ENCODE data around the gene GDF10.

Gene GDF10

GRCh38 chr10:47276576-47277351 lies 23.2 kb upstream of the GDF10 start:
- Histone ChIP-seq H3K27ac (ENCODE audit: low read depth, low read length) (no peak overlapping the region), H3K79me2 (ENCODE audit: control insufficient read depth, insufficient read depth, low read length, poor library complexity) (no peaks in the 10 kb centered on the region), H3K9me3 (ENCODE audit: insufficient read depth, low read depth, low read length) (no peaks in the 10 kb centered on the region), H2AK5ac (ENCODE audit: low read length) (no peak overlapping the region), H2BK5ac (ENCODE audit: low read depth, low read length, poor library complexity) (no peak overlapping the region), H3K4me1 (ENCODE audit: control insufficient read depth in 1 of 2, insufficient read depth in 2 of 2, low read length in 2 of 2) (no peaks in the 10 kb centered on the region), H4K12ac (ENCODE audit: low read depth, low read length) (no peak overlapping the region), H3K14ac (ENCODE audit: low read length) (no peak overlapping the region), H3K4me2 (ENCODE audit: low read length) (no peak overlapping the region), H3K79me1 (ENCODE audit: low read length) (no peaks in the 10 kb centered on the region), H3K18ac (ENCODE audit: low read length) (no peak overlapping the region), H2BK12ac (ENCODE audit: low read length) (no peak overlapping the region), H3K36me3 (ENCODE audit: control insufficient read depth in 1 of 2, insufficient read depth in 2 of 2, low read length in 2 of 2) (no peaks in the 10 kb centered on the region), H2AFZ (ENCODE audit: insufficient read depth, low read length, poor library complexity) (no peak overlapping the region), H3K4me3 (ENCODE audit: low read depth, low read length) (no peak overlapping the region), H4K8ac (ENCODE audit: low read depth, low read length) (no peak overlapping the region), H3K23ac (ENCODE audit: low read length) (no peak overlapping the region), H3K27me3 (ENCODE audit: insufficient read depth, low read length) (no peaks in the 10 kb centered on the region), H2BK120ac (ENCODE audit: insufficient read depth, low read length, poor library complexity) (no peak overlapping the region), H3K4ac (ENCODE audit: low read depth, low read length) (no peak overlapping the region), H4K91ac (ENCODE audit: low read depth, low read length) (no peak overlapping the region), H3K9ac (ENCODE audit: low read length) (no peak overlapping the region)
- no peak for DNase-seq
- whole genome bisulfite sequencing (ENCODE audit: extremely low coverage, insufficient coverage, insufficient read length): no CpG with 5 or more reads among the region's 11 CpGs

GRCh38 chr10:47277352-47278151 lies 22.4 kb upstream of the GDF10 start:
- Histone ChIP-seq H3K18ac (ENCODE audit: low read length) (no peak overlapping the region), H3K9me3 (ENCODE audit: insufficient read depth, low read depth, low read length) (no peaks in the 10 kb centered on the region), H3K4me1 (ENCODE audit: control insufficient read depth in 1 of 2, insufficient read depth in 2 of 2, low read length in 2 of 2) (no peaks in the 10 kb centered on the region), H3K4me3 (ENCODE audit: low read depth, low read length) (no peak overlapping the region), H3K4ac (ENCODE audit: low read depth, low read length) (no peak overlapping the region), H3K23ac (ENCODE audit: low read length) (no peak overlapping the region), H2BK120ac (ENCODE audit: insufficient read depth, low read length, poor library complexity) (no peak overlapping the region), H2BK12ac (ENCODE audit: low read length) (no peak overlapping the region), H2AFZ (ENCODE audit: insufficient read depth, low read length, poor library complexity) (no peak overlapping the region), H4K8ac (ENCODE audit: low read depth, low read length) (no peak overlapping the region), H2BK5ac (ENCODE audit: low read depth, low read length, poor library complexity) (no peak overlapping the region), H3K79me1 (ENCODE audit: low read length) (no peaks in the 10 kb centered on the region), H3K79me2 (ENCODE audit: control insufficient read depth, insufficient read depth, low read length, poor library complexity) (no peaks in the 10 kb centered on the region), H2AK5ac (ENCODE audit: low read length) (no peak overlapping the region), H3K27me3 (ENCODE audit: insufficient read depth, low read length) (no peaks in the 10 kb centered on the region), H3K14ac (ENCODE audit: low read length) (no peak overlapping the region), H4K12ac (ENCODE audit: low read depth, low read length) (no peak overlapping the region), H3K4me2 (ENCODE audit: low read length) (no peak overlapping the region), H3K9ac (ENCODE audit: low read length) (no peak overlapping the region), H3K36me3 (ENCODE audit: control insufficient read depth in 1 of 2, insufficient read depth in 2 of 2, low read length in 2 of 2) (no peaks in the 10 kb centered on the region), H4K91ac (ENCODE audit: low read depth, low read length) (no peak overlapping the region), H3K27ac (ENCODE audit: low read depth, low read length) (no peak overlapping the region)
- WGBS (ENCODE audit: extremely low coverage, insufficient coverage, insufficient read length): no CpG with 5 or more reads among the region's 7 CpGs
- DNase-seq: no peak

- H2AFZ ChIP-seq (ENCODE audit: insufficient read depth, low read length, poor library complexity): no peak overlapping the region
- WGBS (ENCODE audit: extremely low coverage, insufficient coverage, insufficient read length): no CpG with 5 or more reads among the region's 15 CpGs
- H3K4me2 ChIP-seq (ENCODE audit: low read length): no peak overlapping the region
- H2BK12ac ChIP-seq (ENCODE audit: low read length): no peak overlapping the region
- H2BK5ac ChIP-seq (ENCODE audit: low read depth, low read length, poor library complexity): no peak overlapping the region
- H2AK5ac ChIP-seq (ENCODE audit: low read length): no peak overlapping the region
- no peak overlapping the region for H3K27ac ChIP-seq (ENCODE audit: low read depth, low read length)
- no peak for DNase-seq
- no peak overlapping the region for H4K91ac ChIP-seq (ENCODE audit: low read depth, low read length)
- no peak overlapping the region for H2BK120ac ChIP-seq (ENCODE audit: insufficient read depth, low read length, poor library complexity)
- no peaks in the 10 kb centered on the region for H3K79me2 ChIP-seq (ENCODE audit: control insufficient read depth, insufficient read depth, low read length, poor library complexity)
- H3K4me3 ChIP-seq (ENCODE audit: low read depth, low read length): no peak overlapping the region
- H3K4me1 ChIP-seq (ENCODE audit: control insufficient read depth in 1 of 2, insufficient read depth in 2 of 2, low read length in 2 of 2): no peaks in the 10 kb centered on the region
- H4K12ac ChIP-seq (ENCODE audit: low read depth, low read length): no peak overlapping the region
- no peak overlapping the region for H4K8ac ChIP-seq (ENCODE audit: low read depth, low read length)
- H3K9ac ChIP-seq (ENCODE audit: low read length): no peak overlapping the region
- H3K23ac ChIP-seq (ENCODE audit: low read length): no peak overlapping the region
- no peak overlapping the region for H3K14ac ChIP-seq (ENCODE audit: low read length)
- no peaks in the 10 kb centered on the region for H3K36me3 ChIP-seq (ENCODE audit: control insufficient read depth in 1 of 2, insufficient read depth in 2 of 2, low read length in 2 of 2)
- no peaks in the 10 kb centered on the region for H3K9me3 ChIP-seq (ENCODE audit: insufficient read depth, low read depth, low read length)
- H3K79me1 ChIP-seq (ENCODE audit: low read length): no peaks in the 10 kb centered on the region
- no peak overlapping the region for H3K4ac ChIP-seq (ENCODE audit: low read depth, low read length)
- H3K18ac ChIP-seq (ENCODE audit: low read length): no peak overlapping the region
- no peaks in the 10 kb centered on the region for H3K27me3 ChIP-seq (ENCODE audit: insufficient read depth, low read length)
Observed at GRCh38 chr10:47278152-47278473, 21.9 kb upstream of the GDF10 start.

GRCh38 chr10:47278720-47279119 lies 21.3 kb upstream of the GDF10 start:
- Histone ChIP-seq H3K18ac (ENCODE audit: low read length) (no peak overlapping the region), H3K4ac (ENCODE audit: low read depth, low read length) (no peak overlapping the region), H2BK12ac (ENCODE audit: low read length) (no peak overlapping the region), H4K12ac (ENCODE audit: low read depth, low read length) (no peak overlapping the region), H3K4me2 (ENCODE audit: low read length) (no peak overlapping the region), H2BK5ac (ENCODE audit: low read depth, low read length, poor library complexity) (no peak overlapping the region), H3K23ac (ENCODE audit: low read length) (no peak overlapping the region), H3K79me2 (ENCODE audit: control insufficient read depth, insufficient read depth, low read length, poor library complexity) (no peaks in the 10 kb centered on the region), H4K91ac (ENCODE audit: low read depth, low read length) (no peak overlapping the region), H3K9me3 (ENCODE audit: insufficient read depth, low read depth, low read length) (no peaks in the 10 kb centered on the region), H3K79me1 (ENCODE audit: low read length) (no peaks in the 10 kb centered on the region), H3K4me1 (ENCODE audit: control insufficient read depth in 1 of 2, insufficient read depth in 2 of 2, low read length in 2 of 2) (no peaks in the 10 kb centered on the region), H3K36me3 (ENCODE audit: control insufficient read depth in 1 of 2, insufficient read depth in 2 of 2, low read length in 2 of 2) (no peaks in the 10 kb centered on the region), H3K27me3 (ENCODE audit: insufficient read depth, low read length) (no peaks in the 10 kb centered on the region), H2BK120ac (ENCODE audit: insufficient read depth, low read length, poor library complexity) (no peak overlapping the region), H3K14ac (ENCODE audit: low read length) (no peak overlapping the region), H3K9ac (ENCODE audit: low read length) (no peak overlapping the region), H3K4me3 (ENCODE audit: low read depth, low read length) (no peak overlapping the region), H4K8ac (ENCODE audit: low read depth, low read length) (no peak overlapping the region), H2AFZ (ENCODE audit: insufficient read depth, low read length, poor library complexity) (no peak overlapping the region), H2AK5ac (ENCODE audit: low read length) (no peak overlapping the region), H3K27ac (ENCODE audit: low read depth, low read length) (no peak overlapping the region)
- WGBS (ENCODE audit: extremely low coverage, insufficient coverage, insufficient read length): no CpG with 5 or more reads among the region's 3 CpGs
- no peak for DNase-seq

Measured in trophoblast cell (in vitro differentiated cells and primary cell).